GM12891 (cell line): ENCODE results near the gene ZBTB42.

Experiments used
- POLR2A ChIP-seq: IDR thresholded peaks from 2 replicates; pipeline ENCODE4 v1.6.1; 2011; ENCODE audit warnings: low read depth, low read length, control low read depth
- POLR2AphosphoS5 ChIP-seq: IDR thresholded peaks from 2 replicates; pipeline ENCODE4 v1.6.1; 2011; ENCODE audit warnings: low read depth, low read length, control low read depth
- POU2F2 ChIP-seq: IDR thresholded peaks from 2 replicates; pipeline ENCODE4 v1.6.1; 2011; ENCODE audit warnings: low read depth, mild to moderate bottlenecking, control low read depth, low read length, moderate library complexity
- SPI1 ChIP-seq: IDR thresholded peaks from 2 replicates; pipeline ENCODE4 v1.6.1; 2011; ENCODE audit warnings: low read depth, low read length, control low read depth

- TF ChIP-seq POLR2A (no peak), POU2F2 (no peak), POLR2AphosphoS5 (no peak), SPI1 (no peak)
Observed at GRCh38 chr14:104787736-104788135, 13.2 kb upstream of the ZBTB42 start.
